ENCODE measurements around the gene SRSF3.
"Not testable (repeated sequence)": the region's sequence is repeated elsewhere in the genome, so short reads cannot be mapped to it uniquely, and the experiment has no call there.

The SRSF3 gene

DNA sequence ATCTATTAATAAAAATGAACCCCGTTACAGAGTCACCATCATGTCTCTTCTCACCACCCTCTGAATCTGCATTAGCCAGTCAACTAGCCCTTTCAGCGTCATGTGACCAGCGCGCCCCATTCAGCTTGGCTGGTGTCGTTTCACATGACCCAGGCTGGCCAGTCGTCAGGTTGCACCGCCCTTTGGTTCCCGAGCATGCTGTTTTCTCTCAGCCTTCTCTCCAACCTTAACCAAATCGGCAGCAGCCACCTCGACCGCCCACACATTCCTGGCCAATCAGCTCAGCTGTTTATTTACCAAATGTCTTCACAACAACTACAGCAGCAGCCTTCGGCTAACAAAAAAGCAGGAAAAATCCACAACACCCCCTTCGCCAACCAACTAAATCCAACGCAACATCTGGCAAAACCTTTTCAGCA lies 5.6 kb downstream of the SRSF3 start (continued):
- TF ChIP-seq ZNF707 (tag by site-specific recombination; IDR thresholded peaks at IDR 0.05), result no peak
- TF ChIP-seq ZBTB48 (tag by site-specific recombination; IDR thresholded peaks at IDR 0.05), result no peak
- TF ChIP-seq, protein P1, sequence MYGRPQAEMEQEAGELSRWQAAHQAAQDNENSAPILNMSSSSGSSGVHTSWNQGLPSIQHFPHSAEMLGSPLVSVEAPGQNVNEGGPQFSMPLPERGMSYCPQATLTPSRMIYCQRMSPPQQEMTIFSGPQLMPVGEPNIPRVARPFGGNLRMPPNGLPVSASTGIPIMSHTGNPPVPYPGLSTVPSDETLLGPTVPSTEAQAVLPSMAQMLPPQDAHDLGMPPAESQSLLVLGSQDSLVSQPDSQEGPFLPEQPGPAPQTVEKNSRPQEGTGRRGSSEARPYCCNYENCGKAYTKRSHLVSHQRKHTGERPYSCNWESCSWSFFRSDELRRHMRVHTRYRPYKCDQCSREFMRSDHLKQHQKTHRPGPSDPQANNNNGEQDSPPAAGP (tag by site-specific recombination; IDR thresholded peaks at IDR 0.05), result no peak

DNA sequence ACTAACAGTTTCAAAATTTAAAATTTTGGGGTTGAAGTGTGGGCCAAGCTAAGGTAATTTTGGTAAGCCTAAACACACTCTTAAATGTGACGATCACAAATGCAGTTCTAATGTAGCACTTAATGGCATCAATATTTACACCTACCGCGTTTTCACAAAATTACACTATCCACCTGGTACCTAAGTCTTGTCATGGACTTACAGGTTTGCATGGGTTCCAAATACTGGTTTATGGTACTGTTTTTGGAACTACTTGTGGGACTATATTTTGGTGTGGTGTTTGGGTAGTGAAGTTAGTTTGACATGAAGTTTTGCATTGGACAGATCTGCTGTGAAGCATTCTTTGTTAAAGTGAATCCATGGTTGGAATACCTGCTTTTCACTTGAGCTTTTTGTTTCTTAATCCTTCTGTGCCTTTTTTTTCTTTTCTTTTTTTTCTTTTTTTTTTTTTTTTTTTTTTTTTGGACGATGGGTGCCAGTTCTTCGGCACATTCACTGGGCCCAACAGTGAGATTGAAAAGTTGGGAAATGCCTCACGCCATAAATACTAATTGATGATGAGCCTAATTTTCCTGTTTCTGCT lies 6.5 kb downstream of the SRSF3 start:
- peaks cover 10% of the 10 kb centered on the region; the same call in 1 of the 2 replicates for H3K4me1 ChIP-seq (ENCODE audit: control insufficient read depth, insufficient read depth, low read length)
- no peak overlapping the region for H3K4me3 ChIP-seq (ENCODE audit: low read depth, low read length)
- H3K27ac ChIP-seq (ENCODE audit: extremely low read depth, low read depth, low read length), result no peak overlapping the region
- no peak for TF ChIP-seq SP2 (tag by site-specific recombination; IDR thresholded peaks at IDR 0.05)
- TF ChIP-seq SALL2 (tag by site-specific recombination; IDR thresholded peaks at IDR 0.05; ENCODE audit: borderline replicate concordance), result no peak
- 0 out of 2 replicates have a peak, but pooled peaks have one; percentile 8 for TF ChIP-seq ZEB2 (tag by site-specific recombination; IDR thresholded peaks at IDR 0.05)
- TF ChIP-seq ZNF311 (tag by site-specific recombination; IDR thresholded peaks at IDR 0.05; ENCODE audit: borderline replicate concordance), result no peak
- TF ChIP-seq, protein P2, sequence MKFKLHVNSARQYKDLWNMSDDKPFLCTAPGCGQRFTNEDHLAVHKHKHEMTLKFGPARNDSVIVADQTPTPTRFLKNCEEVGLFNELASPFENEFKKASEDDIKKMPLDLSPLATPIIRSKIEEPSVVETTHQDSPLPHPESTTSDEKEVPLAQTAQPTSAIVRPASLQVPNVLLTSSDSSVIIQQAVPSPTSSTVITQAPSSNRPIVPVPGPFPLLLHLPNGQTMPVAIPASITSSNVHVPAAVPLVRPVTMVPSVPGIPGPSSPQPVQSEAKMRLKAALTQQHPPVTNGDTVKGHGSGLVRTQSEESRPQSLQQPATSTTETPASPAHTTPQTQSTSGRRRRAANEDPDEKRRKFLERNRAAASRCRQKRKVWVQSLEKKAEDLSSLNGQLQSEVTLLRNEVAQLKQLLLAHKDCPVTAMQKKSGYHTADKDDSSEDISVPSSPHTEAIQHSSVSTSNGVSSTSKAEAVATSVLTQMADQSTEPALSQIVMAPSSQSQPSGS (tag by site-specific recombination; IDR thresholded peaks at IDR 0.05; ENCODE audit: low read depth), result no peak
- TF ChIP-seq KLF8 (tag by site-specific recombination; IDR thresholded peaks at IDR 0.05), result no peak
- no peak for TF ChIP-seq ZBTB48 (tag by site-specific recombination; IDR thresholded peaks at IDR 0.05)
- TF ChIP-seq PRDM1 (tag by site-specific recombination; IDR thresholded peaks at IDR 0.05), result peak; percentile 65
- TF ChIP-seq, protein P3, sequence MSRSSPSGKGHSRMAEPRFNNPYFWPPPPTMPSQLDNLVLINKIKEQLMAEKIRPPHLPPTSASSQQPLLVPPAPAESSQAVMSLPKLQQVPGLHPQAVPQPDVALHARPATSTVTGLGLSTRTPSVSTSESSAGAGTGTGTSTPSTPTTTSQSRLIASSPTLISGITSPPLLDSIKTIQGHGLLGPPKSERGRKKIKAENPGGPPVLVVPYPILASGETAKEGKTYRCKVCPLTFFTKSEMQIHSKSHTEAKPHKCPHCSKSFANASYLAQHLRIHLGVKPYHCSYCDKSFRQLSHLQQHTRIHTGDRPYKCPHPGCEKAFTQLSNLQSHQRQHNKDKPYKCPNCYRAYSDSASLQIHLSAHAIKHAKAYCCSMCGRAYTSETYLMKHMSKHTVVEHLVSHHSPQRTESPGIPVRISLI (tag by site-specific recombination; IDR thresholded peaks at IDR 0.05), result peak; percentile 94
- TF ChIP-seq ZNF404 (tag by site-specific recombination; IDR thresholded peaks at IDR 0.05), result no peak
- H3K36me3 ChIP-seq (ENCODE audit: control insufficient read depth in 2 of 2, insufficient read depth in 1 of 2, low read length in 2 of 2), result peaks cover 86 to 100% of the 10 kb centered on the region in 2 experiments
- ChIA-PET POLR2A (interaction anchor here (0.6 to 1.5 kb wide), 6 partner anchors 8 to 450 kb away, joined by 4 to 8 read pairs (median 5); no protein-coding TSS in a partner anchor), CTCF (interaction anchor here (0.6 to 1.7 kb wide), 7 partner anchors 15 to 634 kb away, joined by 3 to 7 read pairs (median 3); no protein-coding TSS in a partner anchor)
- H3K9me3 ChIP-seq (ENCODE audit: control insufficient read depth, insufficient read depth, low read depth, low read length), result no peaks in the 10 kb centered on the region

DNA sequence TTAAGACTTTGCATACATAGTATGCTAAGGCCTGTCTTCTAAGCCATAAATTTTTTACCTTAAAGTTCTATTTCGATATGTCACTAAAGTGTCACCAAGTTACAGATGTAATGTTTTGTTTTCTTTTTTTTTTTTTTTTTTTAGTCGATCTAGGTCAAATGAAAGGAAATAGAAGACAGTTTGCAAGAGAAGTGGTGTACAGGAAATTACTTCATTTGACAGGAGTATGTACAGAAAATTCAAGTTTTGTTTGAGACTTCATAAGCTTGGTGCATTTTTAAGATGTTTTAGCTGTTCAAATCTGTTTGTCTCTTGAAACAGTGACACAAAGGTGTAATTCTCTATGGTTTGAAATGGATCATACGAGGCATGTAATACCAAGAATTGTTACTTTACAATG lies 7.7 kb downstream of the SRSF3 start:
- POLR2A ChIA-PET, result interaction anchor here (0.7 to 1.1 kb wide), 5 partner anchors 8 to 61 kb away, joined by 3 to 8 read pairs (median 4); no protein-coding TSS in a partner anchor
- not testable (repeated sequence) for H3K4me1 ChIP-seq (ENCODE audit: control insufficient read depth, insufficient read depth, low read length); H3K4me3 ChIP-seq (ENCODE audit: low read depth, low read length)

DNA sequence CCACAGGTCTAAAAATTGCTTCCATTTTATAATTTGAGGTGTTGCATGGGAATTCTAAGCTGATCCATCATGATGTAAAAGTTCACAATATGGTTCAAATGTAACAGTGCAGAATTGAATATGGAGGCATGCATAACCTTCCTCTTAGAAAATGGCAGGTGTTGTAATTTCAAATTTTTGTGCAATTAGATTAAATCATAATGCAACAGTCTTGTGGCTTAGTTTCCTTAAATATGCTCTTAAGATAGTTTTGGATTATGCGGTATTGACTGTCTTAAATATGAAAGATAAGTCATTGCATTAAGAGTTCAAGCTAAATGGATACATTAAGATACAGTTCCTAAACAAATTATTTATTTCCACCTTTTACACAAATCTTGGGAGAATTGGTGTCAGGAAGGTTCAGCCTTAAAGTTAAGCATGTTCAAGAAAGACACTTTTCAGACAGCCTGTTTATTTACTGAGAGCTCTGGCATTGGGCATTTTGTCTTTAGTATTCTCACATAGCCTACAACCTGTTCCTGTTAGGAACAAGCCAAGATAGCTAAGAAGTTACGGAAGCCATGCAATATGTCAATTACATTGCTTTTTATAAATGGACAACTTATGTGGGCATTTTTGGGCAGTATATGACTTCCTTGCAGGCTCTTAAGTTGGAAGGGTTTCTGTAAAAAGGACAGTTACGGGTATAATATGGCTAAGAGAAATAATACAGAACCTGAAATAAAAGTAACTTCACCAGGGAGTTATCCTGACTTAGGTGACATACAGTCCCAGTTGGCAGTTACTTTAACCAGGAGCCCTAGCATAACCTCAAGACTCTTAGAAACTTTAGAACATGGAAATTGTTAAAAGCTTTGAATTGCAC lies 9.3 kb downstream of the SRSF3 start:
- POLR2A ChIA-PET, result interaction anchor here (0.6 to 1.3 kb wide), 2 partner anchors 8 to 58 kb away, joined by 3 to 6 read pairs; no protein-coding TSS in a partner anchor
- Histone ChIP-seq H3K36me3 (ENCODE audit: control insufficient read depth in 2 of 2, insufficient read depth in 1 of 2, low read length in 2 of 2) (peaks cover 92 to 98% of the 10 kb centered on the region in 2 experiments), H3K4me1 (ENCODE audit: control insufficient read depth, insufficient read depth, low read length) (peaks cover 6% of the 10 kb centered on the region; the same call in 1 of the 2 replicates), H3K4me3 (ENCODE audit: low read depth, low read length) (no peak overlapping the region), H3K9me3 (ENCODE audit: control insufficient read depth, insufficient read depth, low read depth, low read length) (no peaks in the 10 kb centered on the region), H3K27ac (ENCODE audit: extremely low read depth, low read depth, low read length) (no peak overlapping the region)
- CTCF ChIA-PET, result interaction anchor here (0.7 to 1.9 kb wide), 3 partner anchors 11 to 156 kb away, joined by 4 to 9 read pairs (median 5); no protein-coding TSS in a partner anchor
- no peak for TF ChIP-seq OVOL3 (tag by site-specific recombination; IDR thresholded peaks at IDR 0.05)
- TF ChIP-seq SCRT2 (tag by site-specific recombination; IDR thresholded peaks at IDR 0.05), result no peak
- TF ChIP-seq, protein P4, sequence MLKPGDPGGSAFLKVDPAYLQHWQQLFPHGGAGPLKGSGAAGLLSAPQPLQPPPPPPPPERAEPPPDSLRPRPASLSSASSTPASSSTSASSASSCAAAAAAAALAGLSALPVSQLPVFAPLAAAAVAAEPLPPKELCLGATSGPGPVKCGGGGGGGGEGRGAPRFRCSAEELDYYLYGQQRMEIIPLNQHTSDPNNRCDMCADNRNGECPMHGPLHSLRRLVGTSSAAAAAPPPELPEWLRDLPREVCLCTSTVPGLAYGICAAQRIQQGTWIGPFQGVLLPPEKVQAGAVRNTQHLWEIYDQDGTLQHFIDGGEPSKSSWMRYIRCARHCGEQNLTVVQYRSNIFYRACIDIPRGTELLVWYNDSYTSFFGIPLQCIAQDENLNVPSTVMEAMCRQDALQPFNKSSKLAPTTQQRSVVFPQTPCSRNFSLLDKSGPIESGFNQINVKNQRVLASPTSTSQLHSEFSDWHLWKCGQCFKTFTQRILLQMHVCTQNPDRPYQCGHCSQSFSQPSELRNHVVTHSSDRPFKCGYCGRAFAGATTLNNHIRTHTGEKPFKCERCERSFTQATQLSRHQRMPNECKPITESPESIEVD (tag by site-specific recombination; IDR thresholded peaks at IDR 0.05), result no peak
- TF ChIP-seq, protein P5, sequence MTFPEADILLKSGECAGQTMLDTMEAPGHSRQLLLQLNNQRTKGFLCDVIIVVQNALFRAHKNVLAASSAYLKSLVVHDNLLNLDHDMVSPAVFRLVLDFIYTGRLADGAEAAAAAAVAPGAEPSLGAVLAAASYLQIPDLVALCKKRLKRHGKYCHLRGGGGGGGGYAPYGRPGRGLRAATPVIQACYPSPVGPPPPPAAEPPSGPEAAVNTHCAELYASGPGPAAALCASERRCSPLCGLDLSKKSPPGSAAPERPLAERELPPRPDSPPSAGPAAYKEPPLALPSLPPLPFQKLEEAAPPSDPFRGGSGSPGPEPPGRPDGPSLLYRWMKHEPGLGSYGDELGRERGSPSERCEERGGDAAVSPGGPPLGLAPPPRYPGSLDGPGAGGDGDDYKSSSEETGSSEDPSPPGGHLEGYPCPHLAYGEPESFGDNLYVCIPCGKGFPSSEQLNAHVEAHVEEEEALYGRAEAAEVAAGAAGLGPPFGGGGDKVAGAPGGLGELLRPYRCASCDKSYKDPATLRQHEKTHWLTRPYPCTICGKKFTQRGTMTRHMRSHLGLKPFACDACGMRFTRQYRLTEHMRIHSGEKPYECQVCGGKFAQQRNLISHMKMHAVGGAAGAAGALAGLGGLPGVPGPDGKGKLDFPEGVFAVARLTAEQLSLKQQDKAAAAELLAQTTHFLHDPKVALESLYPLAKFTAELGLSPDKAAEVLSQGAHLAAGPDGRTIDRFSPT (tag by site-specific recombination; IDR thresholded peaks at IDR 0.05), result no peak

More for the DNA sequence above, 7.7 kb downstream of the SRSF3 start:
- not testable (repeated sequence) for H3K9me3 ChIP-seq (ENCODE audit: control insufficient read depth, insufficient read depth, low read depth, low read length); H3K27ac ChIP-seq (ENCODE audit: extremely low read depth, low read depth, low read length)
- peaks cover 95 to 98% of the 10 kb centered on the region in 2 experiments for H3K36me3 ChIP-seq (ENCODE audit: control insufficient read depth in 2 of 2, insufficient read depth in 1 of 2, low read length in 2 of 2)
- CTCF ChIA-PET, result interaction anchor here (1.7 to 1.9 kb wide), 2 partner anchors 14 to 157 kb away, joined by 7 to 9 read pairs; no protein-coding TSS in a partner anchor
